Brain microvascular endothelial cell (primary cell): Measurements from ENCODE around the gene FBXO31.

Experiments used
- DNase-seq: peaks from one replicate; pipeline ENCODE4 v3.0.0-alpha.2; 2020
- H3K27ac ChIP-seq: fragments of 250-450 bp; sonication (Bioruptor Pico); 2 replicates; pipeline ENCODE4 v1.5.1; 2020; ENCODE audit warnings: mild to moderate bottlenecking, moderate library complexity
- H3K27me3 ChIP-seq: fragments of 250-450 bp; sonication (Bioruptor Pico); replicated peaks from 2 replicates; pipeline ENCODE4 v1.5.1; 2020; ENCODE audit warnings: mild to moderate bottlenecking
- H3K36me3 ChIP-seq: fragments of 250-450 bp; sonication (Bioruptor Pico); replicated peaks from 2 replicates; pipeline ENCODE4 v1.5.1; 2020; ENCODE audit warnings: mild to moderate bottlenecking
- H3K4me3 ChIP-seq: 2 replicates; pipeline ENCODE4 v1.5.1; 2011; ENCODE audit warnings: low read depth, mild to moderate bottlenecking, control low read depth, low read length, moderate library complexity
- CTCF ChIP-seq: IDR thresholded peaks from 2 replicates; pipeline ENCODE4 v1.5.1; 2011; ENCODE audit warnings: low read depth, mild to moderate bottlenecking, moderate library complexity, low read length, control low read depth, inconsistent platforms; ENCODE audit errors: missing control alignments
- in situ Hi-C: cut with HindIII; loops from 2 replicates; pipeline ENCODE4 v1.10.0; 2017; ENCODE audit warnings: low sequenced_read_pairs, low pct_ligation_motif_present

The FBXO31 gene

DNA sequence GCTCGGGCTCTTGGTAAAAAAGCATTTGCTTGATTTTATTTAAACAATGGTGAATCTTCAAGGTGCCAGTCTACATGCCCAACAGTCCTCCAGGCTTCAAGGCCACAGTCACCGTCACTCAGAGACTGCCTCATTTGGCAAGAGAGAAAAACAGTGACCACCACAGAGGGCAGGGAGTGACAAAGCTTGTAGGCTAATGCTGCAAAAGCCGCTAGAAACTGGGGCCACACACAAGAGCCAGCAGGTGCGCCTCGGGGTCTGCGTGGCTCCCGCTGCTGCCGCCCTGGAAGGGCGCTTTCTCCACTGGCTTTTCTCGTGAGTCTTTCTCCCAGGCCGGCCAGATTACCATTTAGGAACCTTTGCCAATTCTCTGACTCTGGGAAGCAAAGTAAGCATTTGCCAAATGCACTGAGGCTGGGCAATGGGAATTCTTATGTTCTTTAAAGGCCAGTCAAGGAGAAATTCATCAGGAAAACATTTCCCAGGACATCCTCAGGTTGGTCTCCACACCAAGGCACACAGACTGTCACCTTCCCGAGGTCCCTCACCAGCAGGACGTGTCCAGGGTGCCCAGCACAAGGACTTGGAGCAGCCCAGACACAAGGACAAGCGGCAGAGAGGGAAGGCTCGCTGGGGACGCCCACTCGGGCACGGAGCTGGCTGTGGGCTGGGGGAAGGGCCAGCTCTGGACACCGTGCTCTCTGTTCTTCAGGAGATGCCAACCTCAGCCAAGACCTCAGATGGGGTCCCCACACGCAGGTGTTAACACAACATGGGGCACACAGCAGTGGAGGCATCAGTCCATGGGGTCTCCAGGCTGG lies 53.9 kb downstream of the FBXO31 start:
- Histone ChIP-seq H3K36me3 (peaks cover 39% of the 10 kb centered on the region), H3K4me3 (no peak overlapping the region), H3K27ac (no peak overlapping the region), H3K27me3 (no peaks in the 10 kb centered on the region)
- in situ Hi-C loops, result no loop called here
- TF ChIP-seq CTCF, result no peak
- DNase-seq, result no peak

GRCh38 chr16:87328846-87329245 lies 54.7 kb downstream of the FBXO31 start:
- no peak for DNase-seq
- no peaks in the 10 kb centered on the region for H3K27me3 ChIP-seq
- H3K4me3 ChIP-seq, result no peak overlapping the region
- no peak for TF ChIP-seq CTCF
- no peak overlapping the region for H3K27ac ChIP-seq
- peaks cover 34% of the 10 kb centered on the region for H3K36me3 ChIP-seq
- in situ Hi-C loops, result no loop called here

DNA sequence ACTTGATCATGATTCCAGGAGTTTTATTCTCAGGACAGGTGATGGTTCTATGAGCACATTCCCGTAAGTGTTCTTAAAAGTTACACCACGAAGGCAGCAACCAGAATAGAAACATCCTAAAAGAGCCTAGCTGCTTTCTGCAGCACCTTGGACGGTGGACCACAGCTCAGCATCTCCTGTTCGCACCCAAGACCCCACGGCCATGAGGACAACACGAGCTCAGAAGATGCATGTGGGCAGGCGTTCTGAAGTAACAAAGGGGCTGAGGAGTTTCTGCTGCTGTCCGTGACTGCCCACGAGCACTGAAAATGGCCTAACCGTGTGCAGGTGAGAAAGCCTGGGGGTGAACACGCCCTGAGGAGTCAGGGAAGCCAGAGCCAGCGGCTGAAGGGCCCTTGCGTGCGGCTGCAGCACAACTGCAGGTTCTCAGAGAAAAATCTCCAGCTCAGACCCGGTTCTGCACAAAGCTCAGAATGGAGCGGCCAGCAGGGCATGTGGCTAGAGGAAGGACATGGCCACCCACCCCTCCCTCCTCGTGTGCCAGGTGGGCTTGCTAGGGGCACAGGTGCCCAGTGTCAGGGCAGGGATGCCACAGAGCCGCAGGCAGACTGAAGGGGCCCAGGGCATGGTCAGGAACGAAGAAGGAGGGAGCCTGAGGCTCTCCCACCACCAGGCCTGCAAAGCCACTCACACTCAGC lies 55.6 kb downstream of the FBXO31 start:
- no peak for TF ChIP-seq CTCF
- Histone ChIP-seq H3K4me3 (no peak overlapping the region), H3K36me3 (peaks cover 26% of the 10 kb centered on the region), H3K27ac (no peak overlapping the region), H3K27me3 (no peaks in the 10 kb centered on the region)
- no peak for DNase-seq
- in situ Hi-C loops, result no loop called here

- no peak overlapping the region for H3K4me3 ChIP-seq
- no peak for TF ChIP-seq CTCF
- H3K36me3 ChIP-seq, result peaks cover 24% of the 10 kb centered on the region
- DNase-seq, result no peak
- no peak overlapping the region for H3K27ac ChIP-seq
- H3K27me3 ChIP-seq, result no peaks in the 10 kb centered on the region
- in situ Hi-C loops, result no loop called here
These were observed 57.4 kb downstream of the FBXO31 start for GRCh38 chr16:87326151-87326571.

DNA sequence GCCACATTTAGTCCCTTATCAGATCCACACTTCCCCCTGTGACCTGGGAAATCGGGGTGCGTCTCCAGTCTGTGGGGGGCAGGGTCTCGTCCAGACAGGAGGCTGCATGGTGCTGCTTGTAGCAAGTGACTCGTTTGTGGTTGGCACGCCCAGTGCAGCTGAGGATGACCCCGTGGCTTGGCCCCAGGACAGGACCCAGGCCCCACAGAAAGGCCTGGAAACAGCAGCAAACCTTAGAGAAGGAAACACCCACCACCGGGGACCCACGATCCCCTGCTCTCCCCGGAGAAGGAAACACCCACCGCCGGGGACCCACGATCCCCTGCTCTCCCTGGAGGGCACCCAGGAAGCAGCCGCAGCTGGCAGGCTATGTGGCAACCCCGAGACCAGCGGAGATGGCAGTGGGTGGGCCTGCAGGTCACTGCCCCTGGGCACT lies 58.1 kb downstream of the FBXO31 start:
- DNase-seq, result no peak
- no peak overlapping the region for H3K27ac ChIP-seq
- no peak for TF ChIP-seq CTCF
- no peaks in the 10 kb centered on the region for H3K27me3 ChIP-seq
- H3K36me3 ChIP-seq, result peaks cover 20% of the 10 kb centered on the region
- in situ Hi-C loops, result no loop called here
- no peak overlapping the region for H3K4me3 ChIP-seq
